A549 (cell line): Measurements from ENCODE around the gene EXOC4. TPM values are rescaled to one million over a fixed set of nuclear protein-coding genes. Genes with fewer than 3 reads are reported as not detected.

Experiments
- ATAC-seq, 2 experiments: fragments of 200-7000 bp in 1 of 2; fragments of >200 bp in 1 of 2; cut with Nextera tagmentation in 1 of 2; cut with Tn5 transposase in 1 of 2; 3 replicates each; pipeline versions ENCODE4 v1.8.0 to v1.9.1; 2018 to 2020; ENCODE audit warnings: mild to moderate bottlenecking in 1 of 2, moderate library complexity in 1 of 2
- CTCF ChIA-PET: fragments of 300-600 bp; sonication (Branson Sonifier 250); formaldehyde crosslinking; extraction: SDS; loops from one replicate; lab custom pipeline; 2021; ENCODE audit warnings: antibody characterized with exemption, inconsistent platforms; lab: Yijun Ruan, JAX
- POLR2A ChIA-PET: fragments of 350-600 bp; formaldehyde crosslinking; extraction: SDS; loops from one replicate; lab custom pipeline; 2021; ENCODE audit warnings: antibody characterized with exemption, inconsistent platforms; lab: Yijun Ruan, JAX
- DNase-seq, 2 experiments: peaks; one replicate each; pipeline versions ENCODE4 v3.0.0 to v3.0.0-alpha.2; 2011 to 2016; ENCODE audit warnings: low read depth in 1 of 2, low spot score in 1 of 2
- FAIRE-seq: peaks from 2 replicates; lab custom pipeline; 2011; peaks lifted over from hg19 to GRCh38; lab: Jason Lieb, UNC
- H3K27ac ChIP-seq, 2 experiments: fragments of >200 bp; sonication (Bioruptor Twin); formaldehyde crosslinking; 3 replicates each; pipeline ENCODE4 v1.5.1; 2016 to 2017
- H3K4me1 ChIP-seq: fragments of >200 bp; sonication (Bioruptor Twin); formaldehyde crosslinking; 3 replicates; pipeline ENCODE4 v1.6.1; 2016
- H3K4me2 ChIP-seq: fragments of >200 bp; sonication (Bioruptor Twin); formaldehyde crosslinking; 3 replicates; pipeline ENCODE4 v1.6.1; 2016
- H3K4me3 ChIP-seq: fragments of >200 bp; sonication (Bioruptor Twin); formaldehyde crosslinking; 3 replicates; pipeline ENCODE4 v1.5.1; 2016
- H3K9me3 ChIP-seq: fragments of >200 bp; sonication (Bioruptor Twin); formaldehyde crosslinking; 3 replicates; pipeline ENCODE4 v1.6.1; 2016
- ATOH8 ChIP-seq: fragments of 250-450 bp; sonication (Bioruptor Pico); IDR thresholded peaks from 2 replicates; pipeline ENCODE4 v1.5.0; 2020; ENCODE audit warnings: low read depth, mild to moderate bottlenecking, moderate library complexity
- CBX2 ChIP-seq: fragments of 200-600 bp; sonication (generic); IDR thresholded peaks from 2 replicates; pipeline ENCODE4 v1.6.1; 2016; ENCODE audit warnings: low read depth, mild to moderate bottlenecking, borderline replicate concordance
- CBX8 ChIP-seq: fragments of 200-600 bp; sonication (generic); IDR thresholded peaks from 2 replicates; pipeline ENCODE4 v1.6.1; 2016
- CHD2 ChIP-seq: fragments of 150-350 bp; IDR thresholded peaks from 2 replicates; pipeline ENCODE4 v1.6.1; 2014; ENCODE audit warnings: low read length; ENCODE audit not compliant: partially characterized antibody
- FOSB ChIP-seq: fragments of 250-450 bp; sonication (Bioruptor Pico); IDR thresholded peaks from 2 replicates; pipeline ENCODE4 v1.5.0; 2020; ENCODE audit warnings: mild to moderate bottlenecking, moderate library complexity
- FOSL2 ChIP-seq, 2 experiments: fragments of 450-650 bp in 1 of 2; fragments of >200 bp in 1 of 2; sonication (Bioruptor Twin) in 1 of 2; formaldehyde crosslinking; IDR thresholded peaks; 2 replicates each; pipeline versions ENCODE4 v1.5.0 to v1.6.1; 2016 to 2020; ENCODE audit warnings: mild to moderate bottlenecking in 1 of 2, moderate library complexity in 1 of 2
- HEYL ChIP-seq: fragments of 250-450 bp; sonication (Bioruptor Pico); IDR thresholded peaks from 2 replicates; pipeline ENCODE4 v1.8.0; 2021; ENCODE audit warnings: mild to moderate bottlenecking, moderate library complexity
- HMGXB4 ChIP-seq: fragments of 250-450 bp; sonication (Bioruptor Pico); IDR thresholded peaks from 2 replicates; pipeline ENCODE4 v1.5.0; 2021; ENCODE audit warnings: mild to moderate bottlenecking, moderate library complexity, borderline replicate concordance
- NFE2L2 ChIP-seq: fragments of 150-350 bp; conservative IDR thresholded peaks from 2 replicates; pipeline ENCODE4 v1.6.1; 2014; ENCODE audit warnings: low read length
- POLR2A ChIP-seq: IDR thresholded peaks from 2 replicates; pipeline ENCODE4 v1.6.1; 2012; ENCODE audit warnings: mild to moderate bottlenecking, low read length
- RAD21 ChIP-seq, 2 experiments: fragments of >200 bp in 1 of 2; sonication (Bioruptor Twin) in 1 of 2; formaldehyde crosslinking in 1 of 2; IDR thresholded peaks in 1 of 2; conservative IDR thresholded peaks in 1 of 2; 2 replicates in 1 of 2; 3 replicates in 1 of 2; pipeline ENCODE4 v1.6.1; 2012 to 2018; ENCODE audit warnings: inconsistent platforms in 1 of 2
- RARB ChIP-seq: fragments of 250-450 bp; sonication (Bioruptor Pico); IDR thresholded peaks from 2 replicates; pipeline ENCODE4 v1.8.0; 2021; ENCODE audit warnings: mild to moderate bottlenecking, moderate library complexity
- RCOR1 ChIP-seq: fragments of 150-350 bp; IDR thresholded peaks from 2 replicates; pipeline ENCODE4 v1.6.1; 2014; ENCODE audit warnings: antibody characterized with exemption, low read length, low read depth
- RFX5 ChIP-seq: fragments of 450-650 bp; IDR thresholded peaks from 2 replicates; pipeline ENCODE4 v1.7.1; 2014; ENCODE audit warnings: antibody characterized with exemption, mild to moderate bottlenecking, moderate library complexity
- SMC3 ChIP-seq: fragments of >200 bp; sonication (Bioruptor Twin); formaldehyde crosslinking; IDR thresholded peaks from 3 replicates; pipeline ENCODE4 v1.6.1; 2018; ENCODE audit warnings: inconsistent platforms
- SREBF2 ChIP-seq: fragments of 450-650 bp; IDR thresholded peaks from 2 replicates; pipeline ENCODE4 v1.6.1; 2014; ENCODE audit warnings: mild to moderate bottlenecking, moderate library complexity
- TFCP2L1 ChIP-seq: fragments of 250-450 bp; sonication (Bioruptor Pico); IDR thresholded peaks from 2 replicates; pipeline ENCODE4 v1.5.0; 2021; ENCODE audit warnings: mild to moderate bottlenecking
- TP53 ChIP-seq: fragments of 250-450 bp; sonication (Bioruptor Pico); IDR thresholded peaks from 2 replicates; pipeline ENCODE4 v1.5.0; 2021; ENCODE audit warnings: mild to moderate bottlenecking, moderate library complexity
- ZC3H11A ChIP-seq: fragments of 450-650 bp; IDR thresholded peaks from 2 replicates; pipeline ENCODE4 v1.6.1; 2014; ENCODE audit warnings: antibody characterized with exemption, mild to moderate bottlenecking
- WGBS: methylation state at CpG from one replicate; pipeline ENCODE4 v1.1.6; 2017; ENCODE audit errors: missing lambda C conversion rate; 5-methylcytosine and 5-hydroxymethylcytosine counted together
- polyA plus RNA-seq, 4 experiments: library from polyadenylated mRNA; depleted of rRNA in 3 of 4; stranded (reverse); fragments of >200 nt; fragmentation: RNase III in 1 of 4; extraction: RNeasy Plus Mini Kit Qiagen cat#74134 plus additional on column Dnase treatment in 1 of 4; gene quantifications; 2 replicates in 3 of 4; 3 replicates in 1 of 4; pipeline ENCODE4 v1.2.3, GENCODE V29; 2011 to 2017
- TF ChIP-seq, protein P1 (sequence below): fragments of 200-600 bp; sonication (generic); IDR thresholded peaks from 2 replicates; pipeline ENCODE4 v1.6.1; 2016; ENCODE audit warnings: antibody characterized with exemption, mild to moderate bottlenecking, moderate library complexity

The EXOC4 gene
- polyA plus RNA-seq, 2 of the 4 experiments (the other 2 are of a cell fraction): 33.4 to 73.1 TPM

DNA sequence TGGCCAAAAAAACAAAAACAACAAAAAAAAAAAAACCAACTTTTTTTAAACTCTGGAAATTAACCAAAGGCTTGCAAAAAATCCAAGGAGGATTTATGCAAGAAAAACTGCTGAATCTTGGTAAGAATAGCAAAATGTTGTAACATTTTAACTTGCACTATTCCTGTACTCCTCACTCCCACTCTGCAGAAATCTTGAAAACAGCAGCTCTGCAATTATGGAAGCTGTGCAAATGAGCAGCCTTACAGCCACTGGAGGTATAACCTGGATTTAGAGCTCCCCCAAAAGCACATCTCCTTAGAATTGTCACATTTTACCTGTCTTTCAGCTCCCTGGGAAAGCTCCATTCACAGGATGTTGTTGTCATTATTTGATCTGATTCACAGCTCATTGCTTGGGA lies 832.4 kb downstream of the EXOC4 start:
- FAIRE-seq: no peak
- TF ChIP-seq TFCP2L1 (CRISPR knock-in tag): no peak
- no peak for TF ChIP-seq FOSL2 (IDR thresholded peaks at IDR 0.05)
- no peak for TF ChIP-seq FOSL2 (CRISPR knock-in tag; IDR thresholded peaks at IDR 0.05)
- no peak for TF ChIP-seq ATOH8
- TF ChIP-seq CBX2: no peak
- no peak for TF ChIP-seq NFE2L2
- TF ChIP-seq POLR2A: no peak
- no peak for TF ChIP-seq TP53 (CRISPR knock-in tag)
- TF ChIP-seq, protein P1, sequence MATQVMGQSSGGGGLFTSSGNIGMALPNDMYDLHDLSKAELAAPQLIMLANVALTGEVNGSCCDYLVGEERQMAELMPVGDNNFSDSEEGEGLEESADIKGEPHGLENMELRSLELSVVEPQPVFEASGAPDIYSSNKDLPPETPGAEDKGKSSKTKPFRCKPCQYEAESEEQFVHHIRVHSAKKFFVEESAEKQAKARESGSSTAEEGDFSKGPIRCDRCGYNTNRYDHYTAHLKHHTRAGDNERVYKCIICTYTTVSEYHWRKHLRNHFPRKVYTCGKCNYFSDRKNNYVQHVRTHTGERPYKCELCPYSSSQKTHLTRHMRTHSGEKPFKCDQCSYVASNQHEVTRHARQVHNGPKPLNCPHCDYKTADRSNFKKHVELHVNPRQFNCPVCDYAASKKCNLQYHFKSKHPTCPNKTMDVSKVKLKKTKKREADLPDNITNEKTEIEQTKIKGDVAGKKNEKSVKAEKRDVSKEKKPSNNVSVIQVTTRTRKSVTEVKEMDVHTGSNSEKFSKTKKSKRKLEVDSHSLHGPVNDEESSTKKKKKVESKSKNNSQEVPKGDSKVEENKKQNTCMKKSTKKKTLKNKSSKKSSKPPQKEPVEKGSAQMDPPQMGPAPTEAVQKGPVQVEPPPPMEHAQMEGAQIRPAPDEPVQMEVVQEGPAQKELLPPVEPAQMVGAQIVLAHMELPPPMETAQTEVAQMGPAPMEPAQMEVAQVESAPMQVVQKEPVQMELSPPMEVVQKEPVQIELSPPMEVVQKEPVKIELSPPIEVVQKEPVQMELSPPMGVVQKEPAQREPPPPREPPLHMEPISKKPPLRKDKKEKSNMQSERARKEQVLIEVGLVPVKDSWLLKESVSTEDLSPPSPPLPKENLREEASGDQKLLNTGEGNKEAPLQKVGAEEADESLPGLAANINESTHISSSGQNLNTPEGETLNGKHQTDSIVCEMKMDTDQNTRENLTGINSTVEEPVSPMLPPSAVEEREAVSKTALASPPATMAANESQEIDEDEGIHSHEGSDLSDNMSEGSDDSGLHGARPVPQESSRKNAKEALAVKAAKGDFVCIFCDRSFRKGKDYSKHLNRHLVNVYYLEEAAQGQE: no peak
- TF ChIP-seq ZC3H11A: no peak
- no peak for TF ChIP-seq RAD21 (conservative IDR thresholded peaks at IDR 0.05 in 1 of 2, IDR thresholded peaks at IDR 0.05 in 1 of 2)
- no peak for TF ChIP-seq CBX8
- TF ChIP-seq FOSB: no peak
- ATAC-seq: no peak
- Histone ChIP-seq H3K9me3 (peaks cover 24% of the 10 kb centered on the region), H3K27ac (no peak overlapping the region), H3K4me2 (no peak overlapping the region), H3K4me1 (no peaks in the 10 kb centered on the region), H3K4me3 (no peak overlapping the region)
- POLR2A ChIA-PET: no interaction called here
- CTCF ChIA-PET: interaction anchor here (0.7 to 1.6 kb wide), 4 partner anchors 10 to 132 kb away, joined by 3 to 7 read pairs (median 3); no protein-coding TSS in a partner anchor
- no peak for DNase-seq

DNA sequence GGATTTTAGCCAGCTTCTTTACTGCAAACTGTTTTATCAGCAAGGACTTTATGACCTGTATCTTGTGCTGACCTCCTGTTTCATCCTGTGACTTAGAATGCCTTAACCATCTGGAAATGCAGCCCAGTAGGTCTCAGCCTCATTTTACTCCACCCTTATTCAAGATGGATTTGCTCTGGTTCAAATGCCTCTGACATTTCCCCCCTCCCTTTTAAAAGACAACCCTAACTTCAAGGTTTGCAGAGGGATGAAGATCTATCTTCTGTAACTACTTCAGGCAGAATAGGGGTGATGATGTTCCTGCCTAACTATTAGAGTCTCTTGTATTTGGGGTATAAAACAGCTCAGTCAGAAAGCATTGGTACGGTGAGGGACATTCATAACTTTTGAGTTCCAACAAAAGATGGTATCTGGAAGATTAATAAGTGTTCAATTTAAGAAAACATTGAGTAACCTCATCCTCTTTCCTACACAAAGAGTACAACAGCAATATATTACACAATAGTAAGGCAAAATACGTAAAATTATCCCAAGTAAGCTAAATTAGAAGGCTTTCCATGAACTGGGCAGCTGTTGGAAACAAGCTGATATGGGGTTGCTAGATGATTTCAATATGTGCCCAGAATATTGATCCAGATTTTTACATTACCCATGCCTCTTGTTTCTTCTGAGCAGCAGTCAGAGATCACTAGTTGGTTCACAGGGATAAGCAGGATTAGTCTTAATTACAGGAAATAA lies 834.3 kb downstream of the EXOC4 start:
- no peak overlapping the region for H3K4me2 ChIP-seq
- ATAC-seq (no peak), FAIRE-seq (peak; percentile 90), DNase-seq (no peak)
- WGBS: 26% methylated on average over 2 of the region's 2 CpGs
- peaks cover 42% of the 10 kb centered on the region for H3K9me3 ChIP-seq
- H3K27ac ChIP-seq: no peak overlapping the region
- no peak overlapping the region for H3K4me3 ChIP-seq
- CTCF ChIA-PET: interaction anchor here (1.2 kb wide), 1 partner anchor 15 kb away, joined by 3 read pairs; no protein-coding TSS in a partner anchor
- no peak for TF ChIP-seq SREBF2
- no peak for TF ChIP-seq CHD2
- no peak for TF ChIP-seq HEYL (CRISPR knock-in tag)
- no peak for TF ChIP-seq RCOR1
- TF ChIP-seq HMGXB4: no peak
- TF ChIP-seq RARB (CRISPR knock-in tag): no peak
- TF ChIP-seq TP53 (CRISPR knock-in tag): no peak
- TF ChIP-seq RFX5: no peak
- TF ChIP-seq SMC3: no peak
- H3K4me1 ChIP-seq: no peaks in the 10 kb centered on the region
- POLR2A ChIA-PET: no interaction called here
